Sigmoid colon (tissue), 4 donors: ENCODE data around the gene ADIPOR1.

ENCODE experiments used
- EP300 ChIP-seq, 4 donors: sonication (generic); formaldehyde crosslinking; IDR thresholded peaks; one replicate each; pipeline ENCODE4 v1.6.1; 2017; ENCODE audit warnings: antibody characterized with exemption in 4 of 4
- POLR2A ChIP-seq, 2 donors: fragments of 450-650 bp; IDR thresholded peaks; one replicate each; pipeline ENCODE4 v1.6.1; 2016; ENCODE audit warnings: antibody characterized with exemption in 2 of 2, mild to moderate bottlenecking in 2 of 2, moderate library complexity in 2 of 2
- POLR2AphosphoS5 ChIP-seq, 4 donors: sonication (generic); formaldehyde crosslinking; IDR thresholded peaks; one replicate each; pipeline ENCODE4 v1.6.1; 2017; ENCODE audit warnings: antibody characterized with exemption in 4 of 4
- TF ChIP-seq, protein P1 (sequence below), 4 experiments: fragments of 450-650 bp in 3 of 4; fragments of 200-600 bp in 1 of 4; IDR thresholded peaks; one replicate each; pipeline ENCODE4 v1.5.1; 2016 to 2019; ENCODE audit warnings: antibody characterized with exemption in 4 of 4, mild to moderate bottlenecking in 3 of 4, moderate library complexity in 2 of 4

DNA sequence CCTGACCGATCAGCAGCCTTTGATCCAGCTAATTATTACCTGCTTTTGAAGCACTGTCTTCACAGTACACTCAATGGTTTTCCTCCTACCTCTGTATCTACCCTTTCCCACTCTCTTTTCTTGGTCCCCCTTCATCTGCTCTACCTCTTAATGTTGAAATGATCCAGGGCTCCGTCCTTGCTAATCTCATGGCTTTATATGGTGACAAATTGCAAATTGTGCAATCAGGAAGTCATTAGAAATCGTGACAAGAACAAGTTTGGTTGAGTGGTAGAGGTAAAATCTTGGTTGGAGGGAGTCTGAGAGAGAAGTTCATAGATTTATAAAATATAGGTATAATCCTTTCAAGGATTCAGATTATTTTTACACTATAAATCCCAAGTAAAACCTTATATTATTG lies 18.5 kb upstream of the ADIPOR1 start:
- TF ChIP-seq, protein P1, sequence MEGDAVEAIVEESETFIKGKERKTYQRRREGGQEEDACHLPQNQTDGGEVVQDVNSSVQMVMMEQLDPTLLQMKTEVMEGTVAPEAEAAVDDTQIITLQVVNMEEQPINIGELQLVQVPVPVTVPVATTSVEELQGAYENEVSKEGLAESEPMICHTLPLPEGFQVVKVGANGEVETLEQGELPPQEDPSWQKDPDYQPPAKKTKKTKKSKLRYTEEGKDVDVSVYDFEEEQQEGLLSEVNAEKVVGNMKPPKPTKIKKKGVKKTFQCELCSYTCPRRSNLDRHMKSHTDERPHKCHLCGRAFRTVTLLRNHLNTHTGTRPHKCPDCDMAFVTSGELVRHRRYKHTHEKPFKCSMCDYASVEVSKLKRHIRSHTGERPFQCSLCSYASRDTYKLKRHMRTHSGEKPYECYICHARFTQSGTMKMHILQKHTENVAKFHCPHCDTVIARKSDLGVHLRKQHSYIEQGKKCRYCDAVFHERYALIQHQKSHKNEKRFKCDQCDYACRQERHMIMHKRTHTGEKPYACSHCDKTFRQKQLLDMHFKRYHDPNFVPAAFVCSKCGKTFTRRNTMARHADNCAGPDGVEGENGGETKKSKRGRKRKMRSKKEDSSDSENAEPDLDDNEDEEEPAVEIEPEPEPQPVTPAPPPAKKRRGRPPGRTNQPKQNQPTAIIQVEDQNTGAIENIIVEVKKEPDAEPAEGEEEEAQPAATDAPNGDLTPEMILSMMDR (IDR thresholded peaks at IDR 0.05): no peak
- TF ChIP-seq EP300 (IDR thresholded peaks at IDR 0.05) (no peak), POLR2A (IDR thresholded peaks at IDR 0.05) (no peak), POLR2AphosphoS5 (IDR thresholded peaks at IDR 0.05) (no peak)
